ENCODE data around the gene SLC9A9. TPM values are rescaled to one million over a fixed set of nuclear protein-coding genes. Genes with fewer than 3 reads are reported as not detected.

Gene SLC9A9
- polyA plus RNA-seq, 3 donors: 5.8 to 6.8 (median 6.4) TPM

DNA sequence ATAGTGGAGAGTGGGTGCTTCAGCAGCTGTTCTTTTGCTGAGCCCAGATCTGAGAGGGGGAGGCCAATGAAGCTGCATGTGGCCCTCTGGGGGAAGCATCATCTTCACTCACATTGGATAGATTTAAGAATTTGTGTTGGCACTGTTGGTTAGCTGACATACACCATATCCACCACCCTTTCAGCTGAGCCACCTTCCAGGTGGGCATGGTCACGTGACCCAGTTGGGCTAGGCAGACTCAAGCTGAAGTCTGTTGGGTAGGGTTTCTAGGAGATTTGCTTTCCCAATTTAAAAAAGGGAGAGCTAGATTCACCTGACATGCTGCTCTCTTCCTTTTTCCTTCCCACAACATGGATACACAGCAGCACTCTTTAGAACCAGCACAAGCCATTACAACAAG lies 417.7 kb downstream of the SLC9A9 start:
- no peak for DNase-seq (ENCODE audit: low read depth in 3 of 3, low spot score in 2 of 3)

DNA sequence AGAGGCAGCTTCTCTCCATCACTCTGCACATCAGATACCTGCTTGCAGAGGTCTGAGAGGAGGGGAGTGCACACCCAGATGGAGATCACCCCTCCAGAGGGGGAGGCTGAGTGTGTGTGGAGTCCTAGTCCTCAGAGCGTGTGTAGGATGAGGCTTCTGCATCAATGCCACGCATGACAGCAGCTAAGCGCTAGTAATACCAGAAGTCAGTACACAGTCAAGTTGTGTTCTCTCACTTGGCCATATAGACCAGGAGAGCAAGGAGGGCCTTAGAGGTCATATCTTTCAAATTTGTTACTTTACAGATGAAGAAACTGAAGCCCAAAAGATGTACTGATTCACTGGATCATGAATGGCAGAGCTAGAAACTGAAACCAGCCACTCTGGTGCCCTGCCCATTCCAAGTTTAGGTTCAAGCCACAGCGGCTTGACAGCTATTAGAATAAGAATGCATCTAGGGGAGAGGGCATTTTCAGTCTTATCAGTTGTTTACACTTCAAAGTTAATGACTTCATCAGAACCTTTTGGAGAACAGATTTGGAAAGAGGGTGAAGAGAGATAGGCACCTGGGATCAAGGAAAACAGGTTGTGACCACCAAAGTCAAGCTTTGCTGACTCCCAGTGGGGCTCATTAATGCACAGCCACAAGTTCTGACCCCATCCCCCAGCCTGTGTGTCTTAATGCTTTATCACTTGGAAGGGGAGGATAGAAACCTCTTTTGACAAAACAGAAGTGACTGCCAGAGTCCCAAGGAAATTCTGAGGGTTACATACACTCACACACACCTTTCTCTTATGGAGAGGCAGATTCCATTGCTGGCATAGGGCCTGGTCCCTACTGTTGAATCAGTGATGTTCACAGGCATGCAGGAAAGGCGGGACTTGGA lies 418.4 kb downstream of the SLC9A9 start:
- no peak for DNase-seq (ENCODE audit: low read depth in 3 of 3, low spot score in 2 of 3)

DNA sequence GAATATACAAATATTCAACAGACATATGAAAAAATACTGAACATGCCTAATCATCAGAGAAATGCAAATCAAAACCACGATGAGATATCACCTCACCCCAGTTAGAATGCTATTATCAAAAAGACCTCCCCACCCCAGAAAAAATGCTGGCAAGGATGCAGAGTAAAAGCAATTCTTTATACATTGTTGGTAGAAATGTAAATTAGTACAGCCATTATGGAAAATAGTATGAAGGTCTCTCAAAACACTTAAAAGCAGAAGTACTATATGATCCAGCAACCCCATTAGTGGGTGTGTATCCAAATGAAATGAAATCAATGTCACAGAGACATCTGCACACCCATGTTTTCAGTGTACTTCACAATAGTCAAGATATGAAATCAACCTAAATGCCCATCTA lies 420.0 kb downstream of the SLC9A9 start:
- no peak for DNase-seq (ENCODE audit: low read depth in 3 of 3, low spot score in 2 of 3)

DNA sequence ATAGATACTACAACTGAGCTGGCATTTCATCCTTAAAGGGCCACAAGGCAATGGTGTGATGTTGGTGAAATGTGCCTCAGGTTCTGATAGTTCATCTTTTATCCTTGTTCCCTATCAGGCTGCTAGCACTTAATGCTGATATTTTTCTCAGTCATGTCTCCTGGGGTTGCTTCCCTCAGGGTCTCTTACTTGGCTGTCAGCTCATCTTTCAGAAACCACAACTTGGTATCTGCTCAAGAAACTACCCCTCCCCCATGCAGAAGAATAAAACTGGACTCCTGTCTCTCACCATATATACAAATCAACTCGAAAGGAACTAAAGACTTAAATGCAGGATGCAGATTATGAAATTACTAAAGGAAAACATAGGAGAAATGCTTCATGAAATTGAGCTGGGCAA lies 420.6 kb downstream of the SLC9A9 start:
- DNase-seq (ENCODE audit: low read depth in 3 of 3, low spot score in 2 of 3): no peak

DNA sequence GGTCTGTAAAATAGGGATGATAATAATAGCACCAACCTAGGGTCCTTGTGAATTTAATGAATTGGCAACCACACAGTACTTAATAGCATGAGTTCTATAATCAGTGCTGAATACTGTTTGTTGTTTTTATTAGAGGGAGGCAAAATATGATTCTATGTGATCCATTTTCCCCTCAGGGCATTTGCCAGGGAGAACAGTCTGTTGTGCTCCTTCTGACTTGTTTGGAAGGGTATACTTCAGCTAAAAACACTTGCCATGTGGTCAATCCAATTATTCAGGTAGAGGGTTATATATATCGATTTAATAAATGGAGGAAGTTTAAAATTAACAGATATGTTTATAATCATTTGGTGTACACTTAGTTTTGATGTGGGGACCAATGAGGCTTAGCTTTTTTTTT lies 423.4 kb downstream of the SLC9A9 start:
- no peak for DNase-seq (ENCODE audit: low read depth in 3 of 3, low spot score in 2 of 3)

DNA sequence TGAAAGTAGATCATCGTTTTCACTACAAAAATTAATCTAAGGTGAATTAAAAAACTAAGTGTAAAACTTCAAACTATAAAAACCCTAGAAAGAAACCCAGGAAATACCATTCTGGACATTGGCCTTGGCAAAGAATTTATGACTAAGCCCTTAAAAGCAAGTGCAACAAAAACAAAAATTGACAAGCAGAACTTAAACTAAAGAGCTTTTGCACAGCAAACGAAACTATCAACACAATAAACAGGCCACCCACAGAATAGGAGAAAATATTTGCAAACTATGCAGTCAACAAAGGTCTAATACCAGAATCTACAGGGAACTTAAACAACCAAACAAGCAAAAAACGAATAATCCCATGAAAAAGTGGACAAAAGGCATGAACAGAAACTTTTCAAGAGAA lies 426.7 kb downstream of the SLC9A9 start:
- DNase-seq (ENCODE audit: low read depth in 3 of 3, low spot score in 2 of 3): no peak

DNA sequence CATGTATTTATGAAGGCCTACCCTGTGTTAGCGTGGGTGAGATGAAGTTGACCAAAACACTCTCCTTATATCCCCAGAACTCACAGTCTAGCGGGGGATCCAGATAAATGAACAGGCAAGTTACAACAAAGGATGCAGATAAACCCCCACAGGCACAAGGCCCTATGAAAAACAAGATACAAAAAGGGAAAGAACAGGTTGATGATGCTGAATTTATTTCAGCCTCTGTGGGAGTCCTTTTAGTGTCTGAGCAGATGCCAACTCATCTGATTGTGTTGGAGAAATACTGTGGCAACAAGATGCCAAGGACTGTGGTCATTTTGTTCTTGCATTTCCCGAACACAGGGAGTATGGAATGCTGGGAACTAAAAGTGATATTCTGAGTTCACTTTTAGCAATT lies 428.7 kb downstream of the SLC9A9 start:
- no peak for DNase-seq (ENCODE audit: low read depth in 3 of 3, low spot score in 2 of 3)

DNA sequence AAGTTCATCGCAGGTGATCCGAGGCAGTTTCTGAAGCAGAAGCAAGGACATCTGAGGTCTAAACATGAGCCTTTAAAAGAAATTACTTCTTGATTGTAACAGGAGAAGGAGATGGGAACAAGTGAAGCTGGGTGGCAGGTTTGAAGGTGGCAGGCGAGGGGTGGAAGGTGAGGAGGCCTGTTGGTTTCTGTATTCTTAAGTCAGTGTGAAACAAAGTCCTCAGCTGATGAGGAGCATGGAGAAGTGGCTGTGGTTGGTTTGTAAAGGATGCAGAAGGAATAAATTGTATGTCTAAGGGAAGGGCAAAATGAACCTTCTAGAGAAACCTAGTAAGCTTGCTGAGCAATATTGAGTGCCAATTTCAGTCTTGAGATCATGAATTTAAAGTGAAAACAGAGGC lies 429.9 kb downstream of the SLC9A9 start:
- no peak for DNase-seq (ENCODE audit: low read depth in 3 of 3, low spot score in 2 of 3)

DNA sequence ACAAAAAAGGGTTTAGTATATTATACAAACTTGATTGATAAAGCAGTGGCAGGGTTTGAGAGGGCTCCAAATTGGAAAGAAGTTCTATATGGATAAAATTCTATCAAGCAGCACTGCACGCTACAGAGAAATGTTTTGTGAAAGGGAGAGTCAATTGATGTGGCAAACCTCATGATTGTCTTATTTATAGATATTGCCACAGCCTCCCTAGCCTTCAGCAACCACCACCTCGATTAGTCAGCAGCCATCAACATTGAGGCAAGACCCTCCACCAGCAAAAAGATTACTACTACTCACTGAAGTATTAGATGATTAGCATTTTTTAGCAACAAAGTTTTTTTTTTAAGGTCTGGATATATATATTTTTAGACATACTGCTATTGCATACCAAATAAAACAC lies 432.0 kb downstream of the SLC9A9 start:
- no peak for DNase-seq (ENCODE audit: low read depth in 3 of 3, low spot score in 2 of 3)

DNA sequence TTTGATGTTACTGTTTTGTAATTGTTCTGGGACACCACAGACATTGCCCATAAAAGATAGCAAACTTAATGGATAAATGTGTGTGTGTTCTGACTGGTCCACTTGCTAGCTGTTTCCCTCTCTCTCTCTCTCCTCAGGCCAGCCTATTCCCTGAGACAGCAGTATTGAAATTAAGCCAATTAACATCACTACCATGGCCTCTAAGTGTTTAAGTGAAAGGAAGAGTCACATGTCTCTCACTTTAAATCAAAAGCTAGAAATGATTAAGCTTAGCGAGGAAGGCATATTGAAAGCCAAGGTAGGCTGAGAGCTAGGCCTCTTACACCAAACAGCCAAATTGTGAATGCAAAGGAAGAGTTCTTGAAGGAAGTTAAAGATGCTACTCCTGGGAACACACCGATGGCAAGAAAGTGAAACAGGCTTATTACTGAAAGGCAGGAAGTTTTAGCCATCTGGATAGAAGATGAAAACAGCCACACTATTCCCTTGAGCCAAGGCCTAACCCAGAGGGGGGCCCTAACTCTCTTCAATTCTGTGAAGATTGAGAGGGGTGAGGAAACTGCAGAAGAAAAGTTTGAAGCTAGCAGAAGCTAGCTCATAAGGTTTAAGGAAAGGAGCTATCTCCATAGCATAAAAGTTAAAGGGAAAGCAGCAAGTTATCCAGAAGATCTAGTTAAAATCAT lies 433.6 kb downstream of the SLC9A9 start:
- no peak for DNase-seq (ENCODE audit: low read depth in 3 of 3, low spot score in 2 of 3)

DNA sequence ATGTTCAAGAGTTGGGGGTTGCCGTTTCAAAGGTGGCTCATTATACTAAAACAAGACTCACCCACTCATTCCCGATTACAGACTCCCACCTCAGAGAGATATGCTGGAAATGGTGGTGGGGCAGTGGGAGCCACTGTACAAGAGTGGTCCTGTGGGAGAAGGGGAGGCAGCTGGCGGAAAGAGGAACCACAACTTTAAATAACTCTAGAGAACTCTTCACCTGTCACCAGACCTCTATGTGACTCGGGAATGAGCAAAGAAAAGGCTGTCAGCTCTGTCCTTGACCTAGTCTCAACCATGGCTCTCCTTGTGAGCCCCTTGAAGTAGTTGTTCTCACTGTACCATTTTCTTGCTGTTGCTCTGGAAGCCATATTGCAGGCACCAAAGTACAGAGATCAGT lies 434.9 kb downstream of the SLC9A9 start:
- no peak for DNase-seq (ENCODE audit: low read depth in 3 of 3, low spot score in 2 of 3)

DNA sequence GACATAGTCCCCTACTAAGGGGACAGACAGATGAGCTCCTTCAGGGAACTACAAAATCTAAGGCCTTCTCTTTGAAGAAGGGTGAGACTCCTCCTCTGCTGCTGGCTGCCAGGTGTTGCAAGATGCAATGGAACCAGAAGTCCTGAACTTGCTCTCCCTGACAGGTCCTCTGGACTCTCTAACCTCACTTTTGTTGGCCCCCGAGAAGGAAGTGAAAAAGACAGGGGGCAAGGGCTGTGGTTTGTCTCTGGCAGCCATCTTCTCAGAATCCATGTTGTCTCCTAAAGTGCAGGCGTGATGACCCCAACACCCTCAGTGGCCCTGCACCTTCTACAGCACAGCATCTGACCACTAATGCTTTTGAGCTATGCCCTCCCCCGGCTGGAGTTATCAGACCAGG lies 436.2 kb downstream of the SLC9A9 start:
- no peak for DNase-seq (ENCODE audit: low read depth in 3 of 3, low spot score in 2 of 3)

DNA sequence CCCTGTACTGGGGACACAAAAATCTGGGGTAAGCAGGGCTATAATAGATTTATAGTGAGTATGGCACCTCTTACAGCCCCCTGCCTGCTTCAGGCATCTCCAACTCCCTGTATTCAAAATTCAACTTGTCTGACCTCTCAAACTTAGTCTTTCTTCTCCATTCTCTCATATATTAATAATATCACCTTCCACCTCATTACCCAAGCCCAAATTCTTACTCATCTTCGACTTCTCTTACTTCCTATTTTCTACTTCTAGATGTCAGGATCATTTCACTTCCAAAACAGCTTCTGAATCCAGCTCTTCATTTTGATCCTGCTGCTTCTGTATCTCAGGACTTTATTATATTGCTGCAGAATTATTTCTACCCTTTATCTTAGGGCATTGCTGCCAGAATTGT lies 438.0 kb downstream of the SLC9A9 start:
- no peak for DNase-seq (ENCODE audit: low read depth in 3 of 3, low spot score in 2 of 3)

DNA sequence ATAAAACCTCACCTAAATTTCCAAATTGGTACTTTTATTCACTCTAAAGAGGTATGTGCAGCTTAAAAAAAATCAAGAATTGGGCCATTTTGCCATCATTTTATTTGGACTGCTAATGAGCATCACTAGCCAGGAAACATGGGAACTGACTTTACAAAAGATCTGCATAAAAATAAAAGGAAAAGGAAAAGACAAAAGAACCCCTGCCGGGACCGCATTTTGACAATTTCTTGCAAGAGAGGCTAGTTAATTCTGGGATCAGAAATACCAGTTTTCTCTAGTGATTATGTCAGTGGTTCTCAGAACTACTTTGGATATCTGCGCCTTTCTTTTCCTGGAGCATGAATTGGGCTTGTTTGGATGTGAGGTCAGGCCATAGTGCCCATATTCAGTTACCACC lies 439.5 kb downstream of the SLC9A9 start:
- DNase-seq (ENCODE audit: low read depth in 3 of 3, low spot score in 2 of 3): no peak

DNA sequence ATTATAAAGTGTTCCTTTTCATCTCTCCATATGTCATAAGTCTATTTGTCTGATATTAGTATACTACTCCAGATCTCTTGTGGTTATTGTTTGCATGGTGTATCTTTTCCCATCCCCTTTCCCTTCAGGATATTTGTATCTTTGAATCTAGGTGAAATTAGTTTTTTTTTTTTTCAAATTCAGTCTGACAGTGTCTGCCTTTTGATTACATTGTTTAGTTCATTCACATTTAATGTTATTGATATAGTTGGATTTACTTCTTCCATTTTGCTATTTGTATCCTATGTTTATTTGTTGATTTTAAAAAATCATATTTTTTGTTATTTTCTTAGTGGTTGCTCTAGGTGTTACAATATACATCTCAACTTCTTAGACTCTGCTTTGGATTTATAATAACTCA lies 445.7 kb downstream of the SLC9A9 start:
- DNase-seq (ENCODE audit: low read depth in 3 of 3, low spot score in 2 of 3): no peak

DNA sequence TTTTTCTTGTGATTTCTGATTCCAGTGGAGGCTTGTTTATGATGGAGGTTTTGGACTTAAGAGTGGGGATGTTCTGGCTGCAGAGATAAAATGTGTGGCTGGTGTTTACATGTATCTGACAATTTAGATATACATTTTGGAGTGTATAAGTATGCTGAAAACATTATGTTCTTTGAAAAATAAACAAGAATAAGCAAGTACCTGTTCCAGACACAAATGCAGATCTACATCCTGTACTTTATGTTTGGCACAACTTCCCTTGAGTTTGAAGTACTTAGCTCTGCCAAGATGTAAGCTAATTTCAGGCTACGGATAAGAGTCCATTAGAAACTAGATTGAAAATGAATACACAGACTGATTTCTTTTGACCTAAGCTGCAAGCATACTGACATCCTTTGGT lies 451.5 kb downstream of the SLC9A9 start:
- no peak for DNase-seq (ENCODE audit: low read depth in 3 of 3, low spot score in 2 of 3)

DNA sequence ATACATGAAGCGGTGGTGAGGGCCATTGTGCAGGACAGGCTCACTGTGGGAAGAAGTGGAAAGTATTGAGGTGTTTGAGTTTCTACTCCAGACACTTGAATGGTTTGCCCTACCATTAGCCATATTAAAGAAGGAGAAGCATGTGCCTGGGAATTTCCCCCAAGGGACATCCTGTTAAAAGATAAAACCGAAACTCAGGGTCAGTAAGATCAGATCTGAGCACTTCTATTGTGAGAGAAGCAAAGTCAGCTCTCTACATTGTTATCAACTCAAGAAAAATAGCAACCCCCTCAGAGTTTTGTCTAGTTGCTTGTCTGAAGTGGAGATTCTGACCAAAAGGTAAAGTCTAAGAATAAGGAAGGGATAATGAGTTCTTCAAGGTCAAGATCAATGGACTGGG lies 458.9 kb downstream of the SLC9A9 start:
- DNase-seq (ENCODE audit: low read depth in 3 of 3, low spot score in 2 of 3): no peak

DNA sequence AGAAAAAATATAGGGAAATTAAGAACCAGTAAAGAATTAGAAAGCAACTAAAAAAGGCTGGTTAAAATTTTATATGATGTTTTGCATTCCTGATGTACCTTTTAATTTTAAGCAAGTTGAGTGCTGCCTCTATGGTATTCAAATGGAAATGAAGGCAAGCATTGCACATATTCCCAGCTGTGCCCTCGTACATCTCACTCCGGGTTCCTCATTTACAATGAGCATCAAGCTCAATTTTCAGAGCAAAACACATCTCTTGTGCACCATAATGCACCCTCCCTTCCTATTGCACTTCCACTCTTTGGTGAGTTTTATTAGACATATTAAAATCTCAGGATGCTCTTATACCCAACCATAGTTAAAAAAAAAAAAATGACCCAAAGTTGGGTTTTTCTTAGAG lies 460.8 kb downstream of the SLC9A9 start:
- no peak for DNase-seq (ENCODE audit: low read depth in 3 of 3, low spot score in 2 of 3)

DNA sequence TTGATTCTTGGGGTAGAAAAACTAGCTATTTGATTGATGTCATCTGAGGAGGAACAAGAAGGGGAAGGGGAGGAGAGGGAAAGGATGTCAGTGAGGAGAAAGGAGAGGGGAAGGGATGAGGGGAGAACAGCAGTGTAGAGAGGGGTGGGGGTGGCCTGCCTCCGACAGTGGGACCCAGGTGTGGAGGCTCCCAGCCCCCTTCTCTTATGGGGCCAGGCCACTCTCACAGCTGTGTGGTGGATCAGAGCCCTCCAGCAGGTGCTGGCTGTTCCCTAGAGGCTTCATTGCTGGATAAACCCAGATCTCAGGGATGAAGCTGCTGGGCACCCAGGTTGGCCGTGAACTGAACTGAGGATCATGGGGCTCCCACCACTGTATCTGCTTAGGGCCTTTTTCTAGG lies 464.2 kb downstream of the SLC9A9 start:
- DNase-seq (ENCODE audit: low read depth in 3 of 3, low spot score in 2 of 3): no peak

DNA sequence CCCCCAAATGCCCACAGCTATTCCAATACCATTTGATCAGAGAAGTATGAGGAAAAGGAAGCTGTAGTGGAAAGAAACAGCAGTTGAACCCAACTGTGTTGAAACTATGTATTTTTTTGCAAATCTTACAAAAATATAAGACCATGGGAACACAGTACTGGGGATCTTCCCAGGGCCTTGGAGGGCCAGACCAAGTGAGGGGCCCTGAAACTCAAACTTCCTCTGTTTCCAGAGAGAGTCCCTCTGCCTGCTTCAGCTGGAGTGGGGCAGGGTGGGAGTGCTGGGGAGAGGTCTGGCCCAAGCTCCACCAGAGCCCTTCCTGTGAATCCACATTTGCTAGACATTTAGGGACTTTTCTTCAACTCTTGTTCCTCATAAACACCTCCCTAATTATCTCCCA lies 464.8 kb downstream of the SLC9A9 start:
- DNase-seq (ENCODE audit: low read depth in 3 of 3, low spot score in 2 of 3): no peak

DNA sequence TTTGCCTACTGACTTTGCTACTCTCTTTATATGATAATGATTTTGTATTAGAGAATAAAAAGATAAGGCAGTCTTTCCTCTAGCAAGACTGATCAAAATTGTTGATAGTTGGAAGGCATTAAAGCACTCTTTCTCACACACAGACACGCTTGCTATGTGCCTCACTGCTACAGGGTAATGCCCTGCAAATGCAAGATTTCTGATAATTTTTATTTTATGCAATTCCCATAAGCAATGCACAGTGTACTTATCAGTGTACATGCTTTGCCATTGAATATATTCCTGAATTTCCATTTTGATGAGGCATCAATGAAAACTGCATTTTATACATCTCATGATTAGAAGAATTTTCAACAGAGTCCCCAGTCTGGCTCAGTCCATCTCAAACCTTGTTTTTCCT lies 465.5 kb downstream of the SLC9A9 start:
- no peak for DNase-seq (ENCODE audit: low read depth in 3 of 3, low spot score in 2 of 3)

DNA sequence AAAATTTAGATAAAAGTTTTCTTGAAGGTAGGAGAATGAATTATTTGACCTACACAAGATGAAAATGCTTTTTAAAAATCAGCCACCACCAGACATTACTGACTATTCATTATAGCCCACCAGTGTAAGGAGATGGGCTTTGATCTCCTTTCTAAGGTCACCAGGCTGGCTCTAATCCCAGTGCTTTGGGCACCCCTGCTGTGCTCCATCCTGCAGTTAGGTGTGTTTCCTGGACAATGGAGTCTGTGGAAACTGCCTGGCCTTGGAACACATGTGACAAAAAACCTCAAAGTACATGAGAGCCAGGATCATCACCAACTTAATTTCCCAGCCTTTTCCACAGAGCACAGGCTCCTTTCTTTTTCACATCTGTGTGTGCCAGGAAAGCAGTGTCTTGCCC lies 467.8 kb downstream of the SLC9A9 start:
- DNase-seq (ENCODE audit: low read depth in 3 of 3, low spot score in 2 of 3): no peak
